ENCODE data around the gene SHLD1. TPM values are rescaled to one million over a fixed set of nuclear protein-coding genes. Genes with fewer than 3 reads are reported as not detected.

SHLD1 gene
- total RNA-seq, 1 donor from 2014 or later, result 6.9 TPM

GRCh38 chr20:5871459-5872410 lies 121.5 kb downstream of the SHLD1 start:
- H3K4me3 Mint-ChIP-seq, result no peak overlapping the region
- H3K36me3 Mint-ChIP-seq (ENCODE audit: low read depth), result no peaks in the 10 kb centered on the region
- H3K9me3 Mint-ChIP-seq, result no peaks in the 10 kb centered on the region
- H3K27me3 Mint-ChIP-seq (ENCODE audit: low read depth), result peaks cover 10% of the 10 kb centered on the region
- no peaks in the 10 kb centered on the region for H3K4me1 Mint-ChIP-seq
- TF ChIP-seq CTCF (conservative IDR thresholded peaks at IDR 0.05), result no peak
- DNase-seq (ENCODE audit: low read depth, low spot score), result no peak
- no peak overlapping the region for H3K27ac Mint-ChIP-seq (ENCODE audit: unreplicated experiment)

- peaks cover 16% of the 10 kb centered on the region for H3K27me3 Mint-ChIP-seq (ENCODE audit: low read depth)
- DNase-seq (ENCODE audit: low read depth, low spot score), result no peak
- H3K4me1 Mint-ChIP-seq, result no peaks in the 10 kb centered on the region
- H3K9me3 Mint-ChIP-seq, result no peaks in the 10 kb centered on the region
- H3K4me3 Mint-ChIP-seq, result no peak overlapping the region
- H3K27ac Mint-ChIP-seq (ENCODE audit: unreplicated experiment), result no peak overlapping the region
- no peaks in the 10 kb centered on the region for H3K36me3 Mint-ChIP-seq (ENCODE audit: low read depth)
- no peak for TF ChIP-seq CTCF (conservative IDR thresholded peaks at IDR 0.05)
Measured at GRCh38 chr20:5877128-5877527, 126.9 kb downstream of the SHLD1 start.

- peaks cover 21% of the 10 kb centered on the region for H3K27me3 Mint-ChIP-seq (ENCODE audit: low read depth)
Measured at GRCh38 chr20:5880326-5880725, 130.1 kb downstream of the SHLD1 start.

GRCh38 chr20:5881703-5882102 lies 131.5 kb downstream of the SHLD1 start:
- Mint-ChIP-seq H3K27me3 (ENCODE audit: low read depth) (peaks cover 26% of the 10 kb centered on the region), H3K4me1 (no peaks in the 10 kb centered on the region), H3K4me3 (no peak overlapping the region), H3K27ac (ENCODE audit: unreplicated experiment) (no peak overlapping the region), H3K9me3 (no peaks in the 10 kb centered on the region), H3K36me3 (ENCODE audit: low read depth) (no peaks in the 10 kb centered on the region)
- no peak for DNase-seq (ENCODE audit: low read depth, low spot score)
- no peak for TF ChIP-seq CTCF (conservative IDR thresholded peaks at IDR 0.05)

More at GRCh38 chr20:5880326-5880725, 130.1 kb downstream of the SHLD1 start:
- Mint-ChIP-seq H3K36me3 (ENCODE audit: low read depth) (no peaks in the 10 kb centered on the region), H3K4me1 (no peaks in the 10 kb centered on the region), H3K4me3 (no peak overlapping the region), H3K9me3 (no peaks in the 10 kb centered on the region), H3K27ac (ENCODE audit: unreplicated experiment) (no peak overlapping the region)
- DNase-seq (ENCODE audit: low read depth, low spot score), result no peak
- TF ChIP-seq CTCF (conservative IDR thresholded peaks at IDR 0.05), result no peak

- Mint-ChIP-seq H3K27me3 (ENCODE audit: low read depth) (peaks cover 28% of the 10 kb centered on the region), H3K4me3 (no peak overlapping the region), H3K4me1 (no peaks in the 10 kb centered on the region), H3K27ac (ENCODE audit: unreplicated experiment) (no peak overlapping the region), H3K9me3 (no peaks in the 10 kb centered on the region), H3K36me3 (ENCODE audit: low read depth) (no peaks in the 10 kb centered on the region)
- no peak for TF ChIP-seq CTCF (conservative IDR thresholded peaks at IDR 0.05)
- no peak for DNase-seq (ENCODE audit: low read depth, low spot score)
Measured at GRCh38 chr20:5882166-5882565, 132.0 kb downstream of the SHLD1 start.
